Lung (tissue), 12 donors: Measurements from ENCODE around the gene CIB2. TPM values are rescaled to one million over a fixed set of nuclear protein-coding genes. Genes with fewer than 3 reads are reported as not detected.

Experiments used
- ATAC-seq: fragments of 200-7000 bp; cut with Tn5 transposase; one replicate; pipeline ENCODE4 v1.9.1; 2020; ENCODE audit warnings: moderate number of reproducible peaks; ENCODE audit not compliant: insufficient read depth, low FRiP score
- DNase-seq, 3 donors: peaks; one replicate each; pipeline ENCODE4 v3.0.0-alpha.2; 2013 to 2017
- H3K27ac ChIP-seq, 2 donors: one replicate each; pipeline ENCODE4 v1.5.1; 2013; ENCODE audit warnings: mild to moderate bottlenecking in 2 of 2, moderate library complexity in 2 of 2, control low read depth in 1 of 2, inconsistent platforms in 1 of 2, low read depth in 1 of 2, low read length in 1 of 2
- H3K27me3 ChIP-seq, 3 donors: one replicate each; pipeline ENCODE4 v1.5.1; 2013; ENCODE audit warnings: low read length in 2 of 3; ENCODE audit not compliant: control insufficient read depth in 3 of 3, insufficient read depth in 3 of 3
- H3K36me3 ChIP-seq, 4 donors: one replicate each; pipeline ENCODE4 v1.5.1; 2013; ENCODE audit warnings: low read length in 4 of 4, mild to moderate bottlenecking in 1 of 4, moderate library complexity in 1 of 4; ENCODE audit not compliant: control insufficient read depth in 4 of 4, insufficient read depth in 4 of 4
- H3K4me1 ChIP-seq, 5 donors: one replicate each; pipeline ENCODE4 v1.5.1; 2013; ENCODE audit warnings: low read length in 5 of 5, mild to moderate bottlenecking in 2 of 5, moderate library complexity in 1 of 5; ENCODE audit not compliant: control insufficient read depth in 5 of 5, insufficient read depth in 5 of 5
- H3K4me3 ChIP-seq: one replicate; pipeline ENCODE4 v1.5.1; 2013; ENCODE audit warnings: mild to moderate bottlenecking, control low read depth, moderate library complexity
- H3K9ac ChIP-seq, 2 donors: one replicate each; pipeline ENCODE4 v1.5.1; 2013; ENCODE audit warnings: low read length in 2 of 2, control low read depth in 1 of 2; ENCODE audit not compliant: insufficient read depth in 1 of 2
- H3K9me3 ChIP-seq, 4 donors: one replicate each; pipeline ENCODE4 v1.5.1; 2013; ENCODE audit warnings: low read length in 3 of 4, mild to moderate bottlenecking in 1 of 4, moderate library complexity in 1 of 4; ENCODE audit not compliant: control insufficient read depth in 4 of 4, insufficient read depth in 3 of 4
- WGBS, 2 donors: extraction: QIAGEN DNeasy Blood & Tissue Kit; methylation state at CpG; one replicate each; pipeline ENCODE4 v1.1.7; 2013; 5-methylcytosine and 5-hydroxymethylcytosine counted together
- polyA plus RNA-seq, 2 donors: library from polyadenylated mRNA; stranded (reverse); fragments of 200-250 nt; gene quantifications; one replicate each; pipeline ENCODE4 v1.2.1, GENCODE V29; 2013
- total RNA-seq, 2 donors: library from RNA; depleted of rRNA in 1 of 2; stranded (reverse); fragments of >200 nt in 1 of 2; gene quantifications; one replicate each; pipeline ENCODE4 v1.2.1, GENCODE V29; 2014 to 2021
- TF ChIP-seq, protein P1 (sequence below): IDR thresholded peaks from 2 replicates; pipeline ENCODE4 v1.5.1; 2012; ENCODE audit warnings: mild to moderate bottlenecking; ENCODE audit errors: control extremely low read depth, extremely low read depth
- donor health status: control.
- donor health status: control.
- donor health status: Bipolar disorder and iron deficiency.
- donor health status: healthy.
- donor health status: DM: yes; HTN: yes; CAD: no.

CIB2 gene
- total and polyA plus RNA-seq, 4 donors: 0.95 to 9.8 (median 2.1) TPM

DNA sequence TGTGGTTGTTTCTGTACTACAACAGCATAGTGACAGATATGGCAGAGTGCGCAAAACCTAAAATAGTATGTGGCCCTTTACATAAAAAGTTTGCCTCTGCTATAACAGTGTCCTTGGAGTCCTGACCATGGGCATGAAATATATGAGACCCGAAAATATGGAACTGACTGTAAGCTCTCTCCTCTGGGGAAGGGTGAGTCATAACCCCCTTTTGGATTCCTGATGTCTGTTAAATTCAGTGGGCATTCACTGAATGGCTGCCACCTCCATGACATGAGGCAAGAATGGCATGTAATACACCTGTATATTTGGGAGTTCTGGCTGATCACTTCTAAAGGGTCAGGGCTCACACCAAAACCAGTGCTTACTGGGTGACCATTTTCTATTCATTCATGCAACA lies 59.9 kb downstream of the CIB2 start:
- no peak for DNase-seq
- no peak overlapping the region for H3K4me3 ChIP-seq
- H3K27me3 ChIP-seq: no peaks in the 10 kb centered on the region
- ATAC-seq: no peak
- H3K4me1 ChIP-seq: peaks cover 21 to 70% (median 41%) of the 10 kb centered on the region in 5 donors
- TF ChIP-seq, protein P1, sequence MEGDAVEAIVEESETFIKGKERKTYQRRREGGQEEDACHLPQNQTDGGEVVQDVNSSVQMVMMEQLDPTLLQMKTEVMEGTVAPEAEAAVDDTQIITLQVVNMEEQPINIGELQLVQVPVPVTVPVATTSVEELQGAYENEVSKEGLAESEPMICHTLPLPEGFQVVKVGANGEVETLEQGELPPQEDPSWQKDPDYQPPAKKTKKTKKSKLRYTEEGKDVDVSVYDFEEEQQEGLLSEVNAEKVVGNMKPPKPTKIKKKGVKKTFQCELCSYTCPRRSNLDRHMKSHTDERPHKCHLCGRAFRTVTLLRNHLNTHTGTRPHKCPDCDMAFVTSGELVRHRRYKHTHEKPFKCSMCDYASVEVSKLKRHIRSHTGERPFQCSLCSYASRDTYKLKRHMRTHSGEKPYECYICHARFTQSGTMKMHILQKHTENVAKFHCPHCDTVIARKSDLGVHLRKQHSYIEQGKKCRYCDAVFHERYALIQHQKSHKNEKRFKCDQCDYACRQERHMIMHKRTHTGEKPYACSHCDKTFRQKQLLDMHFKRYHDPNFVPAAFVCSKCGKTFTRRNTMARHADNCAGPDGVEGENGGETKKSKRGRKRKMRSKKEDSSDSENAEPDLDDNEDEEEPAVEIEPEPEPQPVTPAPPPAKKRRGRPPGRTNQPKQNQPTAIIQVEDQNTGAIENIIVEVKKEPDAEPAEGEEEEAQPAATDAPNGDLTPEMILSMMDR: no peak
- H3K27ac ChIP-seq: peak overlapping the region in 1 of 2 donors; percentile 59
- no peak overlapping the region for H3K9ac ChIP-seq
- peaks cover 0 to 5% (median 0%) of the 10 kb centered on the region in 4 donors for H3K36me3 ChIP-seq
- 46 to 87% methylated on average over 2 of the region's 2 CpGs for WGBS, 2 donors
- H3K9me3 ChIP-seq: no peaks in the 10 kb centered on the region

DNA sequence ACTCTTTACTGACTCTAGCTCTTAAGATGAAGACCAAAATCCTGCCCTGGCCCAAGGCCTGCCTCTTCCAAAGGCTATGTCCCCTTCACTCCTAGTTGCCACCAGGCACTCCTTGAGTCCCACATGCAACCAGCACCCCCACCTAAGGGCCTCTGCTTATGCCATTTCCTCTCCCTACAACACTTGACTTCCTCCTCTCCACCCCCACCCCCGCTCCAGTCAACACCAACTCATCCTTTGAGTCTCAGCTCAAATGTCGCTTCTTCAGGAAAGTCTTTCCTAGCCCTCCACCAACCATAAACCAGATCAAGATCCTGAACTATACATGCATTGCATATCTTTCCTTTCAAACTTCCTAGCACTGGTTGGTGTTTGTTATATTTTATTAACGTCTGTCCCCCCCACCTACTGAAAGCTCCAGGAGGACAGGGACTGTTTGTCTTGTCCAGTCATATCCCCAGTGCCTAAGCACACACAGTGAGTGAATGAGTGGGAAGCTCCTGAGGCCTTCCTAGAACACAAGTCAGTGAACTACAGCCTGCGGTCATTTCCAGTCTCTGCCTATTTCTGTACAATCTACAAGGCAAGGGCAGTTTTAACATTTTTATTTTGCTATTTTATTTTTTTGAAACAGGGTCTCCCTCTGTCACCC lies 61.1 kb downstream of the CIB2 start:
- ATAC-seq (no peak), DNase-seq (no peak)
- 37 to 46% methylated on average over 4 of the region's 4 CpGs for WGBS, 2 donors
- no peak overlapping the region for H3K9ac ChIP-seq
- H3K4me3 ChIP-seq: no peak overlapping the region
- no peaks in the 10 kb centered on the region for H3K9me3 ChIP-seq
- H3K36me3 ChIP-seq: peaks cover 0 to 5% (median 0%) of the 10 kb centered on the region in 4 donors
- peak overlapping the region in 1 of 2 donors; percentile 81 for H3K27ac ChIP-seq
- TF ChIP-seq, protein P1: no peak
- H3K4me1 ChIP-seq: peaks cover 21 to 70% (median 48%) of the 10 kb centered on the region in 5 donors
- H3K27me3 ChIP-seq: no peaks in the 10 kb centered on the region

DNA sequence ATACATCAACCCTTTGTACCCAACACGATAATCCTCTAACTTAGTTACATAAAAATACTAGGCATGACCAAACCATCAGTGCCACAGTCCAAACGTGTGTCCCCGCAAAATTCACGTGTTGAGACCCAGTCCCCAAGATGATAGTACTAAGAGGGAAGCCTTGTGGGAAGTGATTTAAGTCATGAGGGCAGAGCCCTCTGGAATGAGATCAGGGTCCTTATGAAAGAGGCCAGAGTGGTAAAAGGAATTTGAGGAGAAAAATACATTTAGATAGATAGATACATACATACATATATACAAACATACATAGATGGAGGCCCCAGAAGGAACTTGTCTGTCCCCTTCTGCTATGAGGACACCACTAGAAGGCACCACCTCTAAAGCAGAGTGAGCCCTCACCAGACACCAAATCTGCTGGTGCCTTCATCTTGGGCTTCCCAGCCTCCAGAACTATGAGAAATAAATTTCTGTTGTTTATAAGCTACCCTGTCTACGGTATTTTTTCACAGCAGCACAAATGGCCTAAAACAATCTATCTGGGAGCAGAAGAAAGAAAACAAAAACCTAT lies 61.7 kb downstream of the CIB2 start:
- H3K27ac ChIP-seq: peak overlapping the region in 1 of 2 donors; percentile 81
- ATAC-seq (no peak), DNase-seq (no peak)
- TF ChIP-seq, protein P1: no peak
- peaks cover 0 to under 1% (median 0%) of the 10 kb centered on the region in 4 donors for H3K36me3 ChIP-seq
- H3K9ac ChIP-seq: no peak overlapping the region
- 46 to 55% methylated on average over 5 of the region's 5 CpGs for WGBS, 2 donors
- peaks cover 21 to 76% (median 48%) of the 10 kb centered on the region in 5 donors for H3K4me1 ChIP-seq
- no peaks in the 10 kb centered on the region for H3K27me3 ChIP-seq
- H3K4me3 ChIP-seq: no peak overlapping the region
- H3K9me3 ChIP-seq: no peaks in the 10 kb centered on the region
